ENCODE measurements around the gene PRKD1. TPM values are rescaled to one million over a fixed set of nuclear protein-coding genes. Genes with fewer than 3 reads are reported as not detected.

Gene PRKD1
- total RNA-seq, 1 experiment from 2014 or later: 0.36 TPM

DNA sequence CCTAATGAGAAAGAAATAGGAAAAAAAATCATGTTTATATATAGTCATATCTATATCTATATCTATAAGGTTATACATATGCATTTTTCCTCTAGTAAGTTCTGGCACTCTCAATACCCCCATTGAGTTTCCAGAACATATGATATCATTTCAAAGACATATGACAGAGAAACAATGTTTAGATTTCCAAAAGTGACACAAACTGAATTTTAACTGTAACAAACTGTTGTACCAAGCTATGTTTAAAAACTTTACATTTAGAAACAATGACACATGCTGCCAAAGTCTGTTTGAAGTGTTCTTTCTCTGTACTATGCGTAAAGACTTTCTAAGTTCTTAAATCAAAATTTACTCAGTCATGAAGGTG lies 171.6 kb downstream of the PRKD1 start:
- no peaks in the 10 kb centered on the region for H3K27me3 ChIP-seq (replicated peaks; ENCODE audit: control insufficient read depth, insufficient read depth, low read length)
- TF ChIP-seq, protein P1, sequence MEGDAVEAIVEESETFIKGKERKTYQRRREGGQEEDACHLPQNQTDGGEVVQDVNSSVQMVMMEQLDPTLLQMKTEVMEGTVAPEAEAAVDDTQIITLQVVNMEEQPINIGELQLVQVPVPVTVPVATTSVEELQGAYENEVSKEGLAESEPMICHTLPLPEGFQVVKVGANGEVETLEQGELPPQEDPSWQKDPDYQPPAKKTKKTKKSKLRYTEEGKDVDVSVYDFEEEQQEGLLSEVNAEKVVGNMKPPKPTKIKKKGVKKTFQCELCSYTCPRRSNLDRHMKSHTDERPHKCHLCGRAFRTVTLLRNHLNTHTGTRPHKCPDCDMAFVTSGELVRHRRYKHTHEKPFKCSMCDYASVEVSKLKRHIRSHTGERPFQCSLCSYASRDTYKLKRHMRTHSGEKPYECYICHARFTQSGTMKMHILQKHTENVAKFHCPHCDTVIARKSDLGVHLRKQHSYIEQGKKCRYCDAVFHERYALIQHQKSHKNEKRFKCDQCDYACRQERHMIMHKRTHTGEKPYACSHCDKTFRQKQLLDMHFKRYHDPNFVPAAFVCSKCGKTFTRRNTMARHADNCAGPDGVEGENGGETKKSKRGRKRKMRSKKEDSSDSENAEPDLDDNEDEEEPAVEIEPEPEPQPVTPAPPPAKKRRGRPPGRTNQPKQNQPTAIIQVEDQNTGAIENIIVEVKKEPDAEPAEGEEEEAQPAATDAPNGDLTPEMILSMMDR (IDR thresholded peaks at IDR 0.05; ENCODE audit: insufficient read depth in 1 of 2, low read depth in 1 of 2, low read length in 1 of 2, severe bottlenecking in 1 of 2, unreplicated experiment in 1 of 2): no peak
- no peak overlapping the region for H3K4me3 ChIP-seq (ENCODE audit: low read depth, low read length)
- no peaks in the 10 kb centered on the region for H3K9me3 Mint-ChIP-seq (ENCODE audit: unreplicated experiment)
- H3K4me1 ChIP-seq: no peaks in the 10 kb centered on the region
- H3K4me3 Mint-ChIP-seq (ENCODE audit: unreplicated experiment): no peak overlapping the region
- ChIA-PET CTCF (no interaction called here), POLR2A (no interaction called here)
- H3K9me3 ChIP-seq: no peaks in the 10 kb centered on the region
- no peak for DNase-seq
- no peaks in the 10 kb centered on the region for H3K36me3 ChIP-seq (ENCODE audit: control insufficient read depth, insufficient read depth, low read length)
- no peak overlapping the region for H3K27ac Mint-ChIP-seq (ENCODE audit: unreplicated experiment)
- no TSS peak for BruUV-seq (replicated peaks)
- no peaks in the 10 kb centered on the region for H3K4me1 Mint-ChIP-seq (ENCODE audit: low read depth, unreplicated experiment)
- H3K36me3 Mint-ChIP-seq (ENCODE audit: insufficient read depth, unreplicated experiment): no peaks in the 10 kb centered on the region
- no peaks in the 10 kb centered on the region for H3K27me3 Mint-ChIP-seq (ENCODE audit: insufficient read depth, unreplicated experiment)
- intact Hi-C loops (cut with micrococcal nuclease; ENCODE audit: unreplicated experiment): no loop called here

DNA sequence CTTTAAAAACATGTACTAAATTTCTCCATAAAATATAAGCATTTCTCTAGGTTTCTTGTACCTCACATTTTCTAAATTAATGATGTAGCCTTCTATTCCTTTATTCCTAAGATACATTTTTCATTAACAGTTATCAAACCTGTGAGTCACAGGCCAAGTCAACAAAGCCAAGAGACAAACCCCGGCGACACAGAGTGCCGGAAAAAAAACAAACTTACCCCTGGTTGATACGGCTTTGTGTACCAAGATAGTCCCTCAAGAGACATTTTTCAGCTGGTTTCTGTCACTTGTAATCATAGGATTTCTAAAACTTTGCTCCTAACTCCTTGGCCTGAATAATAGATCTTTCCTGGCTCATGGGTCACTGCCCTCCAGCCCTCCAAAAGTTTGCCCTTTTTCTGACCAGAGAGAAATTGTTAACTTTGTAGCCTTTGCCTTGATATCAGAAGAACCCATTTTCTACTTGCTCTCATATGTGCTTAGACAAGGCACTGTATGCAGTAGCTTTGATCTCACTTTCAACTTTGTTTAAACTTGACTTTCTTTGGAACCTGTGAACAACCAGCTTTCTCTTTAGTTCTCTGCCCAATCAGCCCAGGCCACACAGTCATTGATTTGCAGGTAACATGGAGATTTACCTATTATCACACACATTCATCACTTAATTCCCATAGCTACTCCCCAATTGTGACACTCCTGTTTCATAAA lies 172.2 kb downstream of the PRKD1 start:
- Histone ChIP-seq H3K4me1 (no peaks in the 10 kb centered on the region), H3K27me3 (replicated peaks; ENCODE audit: control insufficient read depth, insufficient read depth, low read length) (no peaks in the 10 kb centered on the region), H3K36me3 (ENCODE audit: control insufficient read depth, insufficient read depth, low read length) (no peaks in the 10 kb centered on the region), H3K4me3 (ENCODE audit: low read depth, low read length) (no peak overlapping the region), H3K9me3 (no peaks in the 10 kb centered on the region)
- Mint-ChIP-seq H3K36me3 (ENCODE audit: insufficient read depth, unreplicated experiment) (no peaks in the 10 kb centered on the region), H3K4me3 (ENCODE audit: unreplicated experiment) (no peak overlapping the region), H3K9me3 (ENCODE audit: unreplicated experiment) (no peaks in the 10 kb centered on the region), H3K27ac (ENCODE audit: unreplicated experiment) (no peak overlapping the region), H3K27me3 (ENCODE audit: insufficient read depth, unreplicated experiment) (no peaks in the 10 kb centered on the region), H3K4me1 (ENCODE audit: low read depth, unreplicated experiment) (no peaks in the 10 kb centered on the region)
- CTCF ChIA-PET: no interaction called here
- DNase-seq: no peak
- intact Hi-C loops (cut with micrococcal nuclease; ENCODE audit: unreplicated experiment): no loop called here
- TF ChIP-seq, protein P1 (IDR thresholded peaks at IDR 0.05; ENCODE audit: insufficient read depth in 1 of 2, low read depth in 1 of 2, low read length in 1 of 2, severe bottlenecking in 1 of 2, unreplicated experiment in 1 of 2): no peak
- POLR2A ChIA-PET: no interaction called here
- no TSS peak for BruUV-seq (replicated peaks)

DNA sequence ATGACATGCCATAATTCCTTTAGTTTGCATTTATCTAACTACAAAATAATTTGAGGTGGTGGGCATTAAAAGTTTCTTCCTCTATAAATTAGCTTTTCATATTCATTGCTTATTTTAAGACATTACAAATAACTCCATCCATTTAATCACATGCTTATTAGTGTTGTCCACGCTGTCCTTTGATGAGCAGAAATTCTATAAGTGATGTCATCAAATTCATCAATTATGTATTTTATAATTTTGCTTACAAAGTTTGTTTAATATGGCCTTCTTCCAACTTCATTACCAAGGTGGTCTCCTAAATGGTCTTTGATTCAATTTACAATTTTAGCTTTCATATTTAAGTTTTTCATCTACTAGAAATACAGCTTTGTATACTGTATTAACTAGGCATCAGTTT lies 173.5 kb downstream of the PRKD1 start:
- DNase-seq: no peak
- no peaks in the 10 kb centered on the region for H3K27me3 Mint-ChIP-seq (ENCODE audit: insufficient read depth, unreplicated experiment)
- no peaks in the 10 kb centered on the region for H3K9me3 Mint-ChIP-seq (ENCODE audit: unreplicated experiment)
- intact Hi-C loops (cut with micrococcal nuclease; ENCODE audit: unreplicated experiment): no loop called here
- no peak overlapping the region for H3K4me3 ChIP-seq (ENCODE audit: low read depth, low read length)
- no peaks in the 10 kb centered on the region for H3K4me1 Mint-ChIP-seq (ENCODE audit: low read depth, unreplicated experiment)
- POLR2A ChIA-PET: no interaction called here
- H3K36me3 ChIP-seq (ENCODE audit: control insufficient read depth, insufficient read depth, low read length): no peaks in the 10 kb centered on the region
- no peaks in the 10 kb centered on the region for H3K4me1 ChIP-seq
- H3K4me3 Mint-ChIP-seq (ENCODE audit: unreplicated experiment): no peak overlapping the region
- no TSS peak for BruUV-seq (replicated peaks)
- CTCF ChIA-PET: no interaction called here
- TF ChIP-seq, protein P1 (IDR thresholded peaks at IDR 0.05; ENCODE audit: insufficient read depth in 1 of 2, low read depth in 1 of 2, low read length in 1 of 2, severe bottlenecking in 1 of 2, unreplicated experiment in 1 of 2): no peak
- no peaks in the 10 kb centered on the region for H3K27me3 ChIP-seq (replicated peaks; ENCODE audit: control insufficient read depth, insufficient read depth, low read length)
- no peak overlapping the region for H3K27ac Mint-ChIP-seq (ENCODE audit: unreplicated experiment)
- no peaks in the 10 kb centered on the region for H3K9me3 ChIP-seq
- no peaks in the 10 kb centered on the region for H3K36me3 Mint-ChIP-seq (ENCODE audit: insufficient read depth, unreplicated experiment)
